GM21367 (cell line): ENCODE results near the gene MATCAP1.

Experiments used
- ATAC-seq: cut with Tn5 transposase; IDR thresholded peaks from one replicate; pipeline ENCODE4 v1.9.1; 2021; ENCODE audit not compliant: unreplicated experiment

The MATCAP1 gene

GRCh38 chr16:67158637-67159600 is 24.8 kb downstream of the MATCAP1 start:
- ATAC-seq, result peak; percentile 36

DNA sequence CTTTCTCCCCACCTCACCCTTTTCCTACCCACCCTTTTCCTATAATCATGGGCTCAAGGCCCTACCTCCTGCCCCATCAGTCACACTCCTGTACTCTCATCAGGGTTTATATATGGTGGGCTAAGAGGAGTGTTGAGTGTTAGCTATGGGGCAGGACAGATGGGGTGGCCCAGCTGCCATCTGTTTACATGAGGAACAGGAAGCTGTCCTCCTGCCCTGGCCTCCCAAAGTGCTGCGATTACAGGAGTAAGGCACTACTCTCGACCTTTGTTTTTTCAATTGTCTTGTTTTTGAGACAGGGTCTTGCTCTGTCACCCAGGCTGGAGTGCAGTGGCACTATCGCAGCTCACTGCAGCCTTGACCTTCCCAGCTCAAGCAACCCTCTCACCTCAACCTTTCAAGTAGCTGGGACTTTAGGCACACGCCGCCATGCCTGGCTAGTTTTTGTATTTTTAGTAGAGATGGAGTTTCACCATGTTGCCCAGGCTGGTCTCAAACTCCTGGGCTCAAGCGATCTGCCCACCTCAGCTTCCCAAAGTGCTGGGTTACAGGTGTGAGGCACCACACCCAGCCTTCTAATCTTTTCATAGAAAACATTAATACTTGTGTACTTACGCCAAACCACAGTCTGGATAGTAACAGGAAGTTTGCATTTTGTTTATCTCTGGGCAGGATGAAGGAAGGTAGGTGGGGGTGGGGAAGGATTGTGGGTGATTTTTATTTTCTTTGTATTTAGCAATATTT is 25.7 kb downstream of the MATCAP1 start:
- ATAC-seq, result no peak

- ATAC-seq, result no peak
Observed at GRCh38 chr16:67157106-67157748, 26.5 kb downstream of the MATCAP1 start.

DNA sequence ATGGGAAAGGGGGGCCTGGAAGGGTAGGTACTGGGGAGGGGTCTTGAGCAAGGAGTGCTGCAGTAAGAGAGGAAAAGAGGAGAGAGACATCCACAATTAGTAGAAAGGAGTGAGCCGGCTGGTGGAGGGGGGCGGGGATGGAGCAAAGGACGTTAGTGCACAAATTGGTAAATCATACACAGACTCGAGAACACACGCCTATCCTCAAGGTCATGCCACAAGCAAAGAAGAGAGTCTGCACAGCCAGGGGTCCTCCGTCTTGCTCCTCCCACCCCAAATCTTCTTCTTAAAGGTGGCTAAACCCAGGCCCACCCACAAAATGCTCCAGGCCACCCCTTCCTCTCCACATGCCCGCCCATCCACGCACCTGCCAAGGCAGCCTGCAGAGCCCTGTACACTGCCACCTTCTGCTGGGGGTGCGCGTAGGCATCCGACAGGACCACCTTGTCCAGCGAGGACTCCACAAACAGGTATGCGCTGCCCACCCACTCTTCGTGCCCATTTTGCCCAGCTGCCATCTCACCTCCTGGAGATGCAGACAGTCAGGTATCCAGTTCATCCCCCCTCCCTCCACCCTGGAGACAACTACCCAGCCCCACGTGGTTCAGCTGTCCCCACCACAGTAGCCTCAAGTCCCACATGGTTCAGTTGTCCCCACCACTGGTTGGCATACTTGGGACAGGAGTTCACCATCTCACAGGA is 27.5 kb downstream of the MATCAP1 start:
- no peak for ATAC-seq

GRCh38 chr16:67155295-67156142 is 28.2 kb downstream of the MATCAP1 start:
- no peak for ATAC-seq

- no peak for ATAC-seq
Observed at GRCh38 chr16:67154578-67155294, 29.0 kb downstream of the MATCAP1 start.

- ATAC-seq, result no peak
Observed at GRCh38 chr16:67151431-67152097, 32.2 kb downstream of the MATCAP1 start.

- peak; percentile 38 for ATAC-seq
Observed at GRCh38 chr16:67150833-67151396, 32.8 kb downstream of the MATCAP1 start, which contains the start of gene B3GNT9. B3GNT9 (minus strand) TSS chr16:67150998; CDS start chr16:67150485, 513 bp downstream.

DNA sequence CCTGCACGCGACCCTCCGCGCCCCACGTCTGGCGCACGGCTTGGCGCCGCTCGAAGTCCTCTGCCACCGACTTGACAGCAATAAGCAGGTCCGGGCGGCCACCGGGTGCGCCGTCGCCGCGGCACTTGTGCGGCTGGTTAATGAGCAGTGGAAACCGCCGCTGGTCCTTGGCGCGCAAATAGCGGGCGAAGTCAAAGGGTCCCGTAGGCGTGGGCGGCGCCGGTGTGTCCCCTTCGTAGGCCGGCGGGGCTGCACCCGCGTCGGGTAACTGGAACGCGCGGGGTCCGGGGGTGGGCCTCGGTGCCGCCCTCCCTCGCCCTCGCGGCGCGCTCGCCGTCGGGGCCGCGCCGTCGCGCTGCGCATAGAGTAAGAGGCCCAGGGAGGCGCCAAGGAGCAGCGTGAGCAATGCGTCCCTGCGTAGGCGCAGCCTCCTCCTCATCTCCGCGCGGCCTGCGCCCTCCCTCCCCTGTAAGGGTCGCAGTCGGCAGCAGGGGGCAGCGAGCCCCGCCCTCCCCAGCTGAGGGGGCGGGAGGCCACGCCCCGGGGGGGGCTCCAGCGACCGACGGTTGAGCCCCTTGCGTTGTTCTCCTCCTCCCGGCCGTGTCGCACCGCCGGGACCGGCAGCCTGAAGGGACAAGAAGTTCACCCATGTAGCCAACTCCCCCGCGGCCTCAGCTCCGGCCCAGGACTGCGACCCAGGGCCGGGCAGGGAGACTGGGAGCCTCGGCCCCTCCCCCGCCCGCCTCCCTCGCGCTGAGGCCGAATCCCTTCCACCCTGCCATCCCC is 33.5 kb downstream of the MATCAP1 start:
- peak; percentile 27 for ATAC-seq

DNA sequence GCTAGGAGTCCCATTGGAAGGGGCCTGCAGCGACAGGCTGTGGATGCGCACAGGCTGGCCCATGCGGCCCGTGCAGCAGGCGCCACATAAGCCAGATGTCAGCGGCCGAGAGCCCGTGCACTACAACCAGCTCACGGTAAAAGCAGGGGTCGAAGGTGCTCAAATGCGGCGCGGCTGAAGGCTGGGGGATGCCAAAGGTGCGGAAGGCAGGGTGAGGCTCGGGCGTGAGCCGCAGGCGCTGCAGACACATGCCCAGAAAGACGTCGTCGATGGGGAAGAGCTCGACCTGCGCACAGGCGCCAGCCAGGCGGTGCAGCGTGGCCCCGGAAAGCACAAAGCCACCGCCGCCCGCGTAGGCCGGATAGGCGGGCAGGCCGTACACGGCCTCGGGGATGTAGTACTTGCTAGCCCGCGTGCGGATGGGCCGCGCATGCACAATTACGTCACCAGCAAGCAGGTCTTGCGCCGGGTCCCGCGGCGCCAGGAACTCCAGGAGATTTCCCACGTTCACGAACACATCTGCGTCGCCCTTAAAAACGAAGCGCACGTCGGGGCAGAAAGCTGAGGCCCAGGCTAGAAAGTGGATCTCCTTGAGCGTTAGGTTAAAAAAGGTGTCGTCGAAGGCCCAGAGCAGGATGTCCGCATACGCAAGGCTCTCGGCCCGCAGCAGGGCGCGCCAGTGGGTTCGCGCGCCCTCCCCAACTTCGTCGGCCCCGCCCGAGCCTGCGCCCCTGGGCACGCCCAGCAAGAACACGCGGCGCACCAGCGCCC is 34.3 kb downstream of the MATCAP1 start:
- no peak for ATAC-seq

- ATAC-seq, result no peak
Observed at GRCh38 chr16:67148656-67149275, 35.0 kb downstream of the MATCAP1 start.

DNA sequence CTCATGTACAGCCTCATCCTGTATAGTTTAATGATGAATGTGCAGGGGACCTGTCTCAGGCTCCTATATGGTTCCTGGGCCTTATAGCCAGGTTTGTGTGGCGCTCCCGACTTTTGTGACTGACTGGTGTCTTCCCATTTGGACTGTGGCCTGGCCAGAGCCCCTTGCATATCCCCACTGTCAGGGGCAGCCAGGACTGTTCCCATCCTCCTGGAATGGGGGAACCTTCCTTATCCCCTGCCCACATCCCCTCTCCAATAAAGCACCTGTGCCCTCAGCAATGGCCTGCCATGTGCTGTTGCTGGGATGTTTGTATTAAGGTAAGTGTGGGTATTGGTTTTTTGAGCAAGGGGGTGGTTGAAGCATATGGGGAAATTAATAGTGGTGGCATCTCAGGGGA is 35.5 kb downstream of the MATCAP1 start:
- no peak for ATAC-seq

GRCh38 chr16:67147437-67148140 is 36.2 kb downstream of the MATCAP1 start:
- ATAC-seq, result no peak

DNA sequence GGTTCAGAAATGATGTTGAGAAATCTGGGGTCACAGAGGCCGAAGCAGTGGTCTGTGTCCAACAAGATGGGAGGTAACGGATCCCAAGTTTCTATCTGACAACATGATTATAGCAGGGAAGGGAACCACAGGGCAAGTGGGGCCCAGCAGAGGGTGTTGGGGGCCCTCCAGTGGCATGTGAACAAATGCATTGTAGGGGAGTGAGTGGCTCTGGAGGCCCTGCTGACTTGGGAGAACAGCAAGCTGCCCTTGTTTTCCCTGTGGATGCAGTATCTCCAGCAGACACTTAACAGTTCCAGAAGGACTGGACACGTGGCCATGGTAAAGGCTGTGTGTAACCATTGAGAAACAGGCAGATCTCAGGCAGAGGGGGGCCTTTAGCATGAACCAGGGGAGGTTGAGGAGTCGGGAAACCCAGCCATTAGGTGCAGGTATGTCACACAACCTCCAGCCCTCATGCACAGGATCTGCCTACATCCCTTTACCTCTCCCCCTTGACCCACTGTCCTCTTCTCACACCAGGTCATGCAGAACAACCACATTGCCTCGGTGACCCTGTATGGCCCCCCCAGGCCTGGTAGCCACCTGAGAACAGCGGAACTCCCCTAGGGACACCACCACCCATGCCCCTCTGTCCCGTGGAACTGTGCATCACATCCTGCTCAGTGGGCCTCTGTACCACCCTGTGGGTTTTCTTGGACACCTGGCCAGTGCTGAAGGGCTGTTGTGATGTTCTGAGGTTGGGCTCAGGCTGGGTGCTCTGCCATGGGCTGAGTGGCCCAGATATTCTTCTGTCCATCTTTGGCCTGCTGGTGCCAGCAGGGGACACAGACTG is 37.0 kb downstream of the MATCAP1 start:
- ATAC-seq, result no peak

DNA sequence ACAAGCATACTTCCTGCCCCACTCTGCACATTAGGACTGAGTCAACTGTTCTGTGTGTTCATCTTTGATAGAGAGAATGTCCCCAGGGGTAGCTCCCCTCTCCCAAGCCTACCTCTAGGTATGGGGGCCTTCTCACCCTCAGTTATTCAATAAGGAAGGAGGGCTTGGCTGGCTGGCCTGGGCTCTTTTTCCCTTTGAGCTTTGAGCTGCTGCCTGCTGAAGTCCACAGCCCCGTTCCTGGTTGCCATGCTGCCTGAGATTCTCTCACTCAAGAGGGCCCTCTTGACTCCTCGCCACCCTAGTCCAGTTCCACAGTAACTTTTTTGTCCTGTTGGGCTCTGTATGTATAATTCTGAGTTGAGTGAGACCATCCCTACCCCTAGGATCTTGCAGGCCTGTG is 38.0 kb downstream of the MATCAP1 start:
- no peak for ATAC-seq
